HG02623 (cell line): ENCODE measurements around the gene TIMP1.
"Not testable (repeated sequence)": the region's sequence is repeated elsewhere in the genome, so short reads cannot be mapped to it uniquely, and the experiment has no call there.

Experiments
- ATAC-seq: cut with Tn5 transposase; IDR thresholded peaks from one replicate; pipeline ENCODE4 v1.9.1; 2021; ENCODE audit warnings: moderate library complexity; ENCODE audit not compliant: unreplicated experiment

TIMP1 gene

DNA sequence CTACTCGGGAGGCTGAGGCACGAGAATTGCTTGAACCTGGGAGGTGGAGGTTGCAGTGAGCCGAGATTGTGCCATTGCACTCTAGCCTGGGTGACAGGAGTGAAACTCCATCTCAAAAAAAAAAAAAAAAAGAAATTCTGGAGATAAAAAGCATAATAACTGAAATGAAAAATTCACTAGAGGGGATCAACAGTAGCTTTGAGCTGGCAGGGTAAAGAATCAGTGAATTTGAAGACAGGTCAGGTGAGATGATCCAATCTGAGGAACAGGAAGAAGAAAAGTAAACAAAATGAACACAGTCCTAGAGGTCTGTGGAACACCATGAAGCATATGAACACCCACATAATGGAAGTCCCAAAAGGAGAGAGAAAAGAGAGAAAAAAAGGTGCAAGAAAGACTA lies 15.0 kb downstream of the TIMP1 start:
- ATAC-seq: no peak

DNA sequence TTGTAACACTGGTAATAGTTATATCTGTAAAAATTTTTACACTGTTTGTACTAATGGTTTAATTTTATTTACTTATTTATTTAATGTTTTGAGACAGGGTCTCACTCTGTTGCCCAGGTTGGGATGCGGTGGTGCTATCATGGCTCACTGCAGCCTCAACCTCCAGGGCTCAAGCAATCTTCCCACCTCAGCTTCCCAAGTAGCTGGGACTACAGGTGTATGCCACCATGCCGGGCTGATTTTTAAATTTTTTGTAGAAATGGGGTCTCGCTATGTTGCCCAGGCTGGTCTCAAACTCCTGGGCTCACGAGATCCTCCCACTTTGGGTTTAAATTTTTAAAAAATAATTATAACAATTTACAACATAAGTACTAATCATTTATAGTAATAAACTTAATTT lies 20.9 kb downstream of the TIMP1 start:
- not testable (repeated sequence) for ATAC-seq

DNA sequence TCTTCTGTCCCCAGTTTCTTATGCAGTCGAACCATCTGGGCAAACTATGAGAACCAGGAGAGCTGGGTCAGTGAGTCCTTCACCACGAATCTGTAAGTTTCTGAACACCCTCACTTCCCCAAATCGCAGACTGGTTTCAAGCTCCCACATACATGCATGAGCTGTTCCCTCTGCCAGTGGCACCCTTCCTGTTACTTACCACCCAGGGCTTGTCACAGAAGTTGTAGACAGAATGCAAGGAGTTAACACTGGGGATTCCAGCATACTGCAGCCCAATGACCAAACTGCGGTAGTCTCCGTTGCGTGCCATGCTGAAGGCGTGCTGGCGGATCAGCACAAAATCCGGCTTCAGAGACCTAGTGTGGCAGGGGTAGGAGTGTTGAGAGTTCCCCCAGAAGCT lies 22.8 kb downstream of the TIMP1 start:
- no peak for ATAC-seq

DNA sequence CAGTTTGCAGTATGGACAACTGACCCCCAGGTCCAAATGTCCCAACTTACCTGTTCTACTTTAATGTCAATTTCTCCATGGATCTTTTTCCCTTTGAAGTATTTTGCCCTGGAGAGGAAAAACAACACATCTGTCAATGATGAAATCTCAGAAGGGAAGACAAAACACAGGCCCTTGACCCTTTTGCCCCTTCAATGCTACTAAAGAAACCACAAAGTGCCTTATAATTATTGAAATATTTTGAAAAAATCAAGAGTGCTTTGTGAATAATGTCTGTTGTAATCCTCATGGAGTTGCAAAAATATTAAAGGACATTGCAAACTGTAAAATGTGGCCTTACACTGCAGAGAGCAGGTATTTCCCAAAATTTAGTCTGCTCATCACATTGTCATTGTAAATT lies 24.9 kb downstream of the TIMP1 start:
- ATAC-seq: no peak

DNA sequence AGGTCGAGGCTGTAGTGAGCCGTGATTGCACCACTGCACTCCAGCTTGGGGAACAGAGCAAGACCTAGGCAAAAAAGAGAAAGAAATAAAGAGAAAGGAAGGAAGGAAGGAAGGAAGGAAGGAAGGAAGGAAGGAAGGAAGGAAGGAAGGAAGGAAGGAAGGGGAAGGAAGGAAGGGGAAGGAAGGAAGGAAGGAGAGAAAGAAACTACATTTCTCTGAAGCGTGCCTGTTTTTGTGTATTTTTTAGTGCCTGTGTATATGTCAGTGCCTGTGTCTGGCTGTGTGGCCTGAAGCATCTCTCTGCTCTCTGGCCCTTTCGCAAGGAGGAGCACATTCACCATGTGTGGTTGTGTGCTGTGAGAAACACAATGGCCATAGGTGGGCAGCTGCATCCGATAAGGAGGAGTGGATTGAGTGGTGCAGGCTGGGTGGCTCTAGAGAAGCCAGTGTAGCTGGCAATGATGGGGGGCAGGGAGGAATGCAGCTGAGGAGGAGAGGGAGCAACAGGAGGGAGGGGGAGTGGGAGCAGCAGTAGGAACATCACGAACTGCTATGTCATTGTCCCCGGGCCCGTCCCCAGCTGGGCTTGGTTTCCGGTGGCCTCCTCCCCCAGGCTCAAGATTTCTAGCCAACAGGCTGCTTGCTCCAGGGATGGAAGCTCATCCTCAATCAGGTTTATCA lies 26.0 kb downstream of the TIMP1 start:
- ATAC-seq: no peak

DNA sequence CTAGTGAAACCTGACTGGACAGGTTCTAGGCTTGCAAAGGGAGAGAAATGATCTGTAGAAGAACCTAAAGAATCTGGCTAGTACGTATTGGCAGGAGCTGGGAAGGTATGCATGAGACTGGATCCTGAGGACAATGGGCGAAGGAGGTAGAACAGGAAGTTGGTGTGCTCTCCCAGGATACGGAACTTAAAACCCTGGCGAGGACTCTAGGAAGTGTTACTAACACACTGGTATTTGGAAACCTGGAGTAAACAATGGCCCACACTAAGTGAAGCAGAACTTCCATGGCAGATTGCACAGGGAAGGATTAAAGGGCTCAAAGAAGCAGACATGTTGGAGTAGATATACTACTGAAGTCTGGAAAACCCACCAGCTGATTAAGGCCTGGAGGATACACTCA lies 28.3 kb downstream of the TIMP1 start:
- ATAC-seq: no peak

DNA sequence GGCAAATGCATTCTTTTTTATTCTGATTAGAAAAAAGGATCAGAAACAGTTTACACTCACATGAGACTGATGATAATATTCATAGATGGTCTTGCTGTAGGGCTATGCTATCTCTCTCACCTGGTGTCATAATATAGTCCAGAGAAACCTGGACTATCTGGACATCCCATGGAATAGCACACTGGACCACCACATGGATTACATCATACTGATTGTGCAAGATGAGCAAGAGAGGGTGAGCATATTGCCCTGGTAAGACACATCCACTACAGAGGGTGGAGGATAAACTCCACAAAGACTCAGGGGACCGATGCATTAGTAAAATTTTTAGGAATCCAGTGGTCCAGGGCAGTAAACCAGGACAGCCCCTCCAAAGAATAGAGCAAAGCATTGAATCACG lies 29.3 kb downstream of the TIMP1 start:
- ATAC-seq: no peak

DNA sequence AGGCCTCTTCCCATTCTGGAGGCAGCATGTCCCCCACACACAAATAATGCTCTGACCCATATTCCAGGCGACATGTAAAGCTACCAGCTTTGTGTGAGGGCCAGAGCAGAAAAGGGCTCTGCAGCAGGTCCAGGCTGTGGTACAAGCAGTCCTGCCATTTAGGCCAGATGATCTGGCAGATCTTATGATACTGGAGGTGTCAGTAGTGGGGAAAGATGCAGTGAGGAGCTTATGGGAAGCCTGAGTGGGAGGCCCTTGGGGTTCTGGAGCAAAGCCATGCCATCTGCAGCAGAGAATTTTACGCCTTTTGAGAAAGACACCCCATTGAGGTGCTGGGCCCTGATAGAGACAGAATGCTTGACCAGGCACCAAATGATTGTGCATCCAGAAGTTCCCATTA lies 29.7 kb downstream of the TIMP1 start:
- no peak for ATAC-seq

DNA sequence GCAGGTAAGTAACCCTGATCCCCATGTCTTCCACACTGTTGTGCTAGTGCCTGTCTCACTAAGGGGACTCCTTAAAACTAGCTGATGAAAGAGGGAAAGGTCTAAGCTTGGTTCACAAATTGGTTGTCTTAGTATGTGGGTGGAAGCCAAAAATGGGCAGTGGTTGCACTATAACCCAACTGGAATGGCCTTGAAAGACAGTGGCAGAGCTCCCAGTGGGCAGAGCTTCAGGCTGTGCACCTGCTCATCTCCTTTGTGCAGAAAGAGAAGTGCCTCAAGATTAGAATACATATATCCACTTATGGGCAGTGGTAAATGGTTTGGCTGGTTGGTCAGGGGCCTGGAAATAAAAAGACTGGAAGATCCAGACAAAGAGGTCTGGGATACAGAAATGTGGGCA lies 30.2 kb downstream of the TIMP1 start:
- no peak for ATAC-seq

DNA sequence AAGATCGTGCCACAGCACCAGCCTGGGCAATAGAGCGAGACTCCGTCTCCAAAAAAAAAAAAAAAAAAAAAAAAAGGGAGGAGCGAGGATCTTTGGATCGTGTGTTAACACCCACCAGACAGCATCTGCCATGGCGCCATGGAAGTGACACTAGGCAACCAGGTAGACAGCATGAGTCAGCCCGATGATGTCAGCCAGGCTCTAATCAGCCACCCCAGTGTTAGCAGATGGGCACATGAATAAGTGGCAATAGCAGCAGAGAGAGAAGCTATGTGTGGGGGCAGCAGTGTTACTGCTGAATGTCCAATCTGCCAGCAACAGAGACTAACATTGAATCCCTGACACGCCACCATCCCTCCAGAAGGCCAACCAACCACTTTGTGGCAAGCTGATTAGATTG lies 30.8 kb downstream of the TIMP1 start:
- ATAC-seq: no peak

DNA sequence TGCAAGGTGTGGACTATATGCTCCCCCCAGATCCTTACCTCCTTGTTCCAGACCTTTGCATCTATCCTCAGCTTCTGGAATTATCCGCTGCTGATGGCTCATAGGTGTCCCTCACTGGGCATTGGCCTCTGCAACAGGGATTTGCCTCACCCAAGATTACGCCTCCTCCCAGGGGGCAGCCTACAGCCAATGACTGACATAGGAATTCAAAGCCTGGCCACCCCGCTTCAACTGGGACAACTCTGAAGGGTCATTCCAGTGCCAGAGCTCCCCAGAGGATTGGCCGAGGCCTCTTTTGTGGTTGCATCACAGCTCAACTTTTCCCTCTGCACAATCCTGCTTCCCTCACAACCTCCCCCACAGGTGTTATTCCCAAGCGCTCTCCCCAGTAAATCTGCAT lies 32.4 kb downstream of the TIMP1 start:
- ATAC-seq: no peak

DNA sequence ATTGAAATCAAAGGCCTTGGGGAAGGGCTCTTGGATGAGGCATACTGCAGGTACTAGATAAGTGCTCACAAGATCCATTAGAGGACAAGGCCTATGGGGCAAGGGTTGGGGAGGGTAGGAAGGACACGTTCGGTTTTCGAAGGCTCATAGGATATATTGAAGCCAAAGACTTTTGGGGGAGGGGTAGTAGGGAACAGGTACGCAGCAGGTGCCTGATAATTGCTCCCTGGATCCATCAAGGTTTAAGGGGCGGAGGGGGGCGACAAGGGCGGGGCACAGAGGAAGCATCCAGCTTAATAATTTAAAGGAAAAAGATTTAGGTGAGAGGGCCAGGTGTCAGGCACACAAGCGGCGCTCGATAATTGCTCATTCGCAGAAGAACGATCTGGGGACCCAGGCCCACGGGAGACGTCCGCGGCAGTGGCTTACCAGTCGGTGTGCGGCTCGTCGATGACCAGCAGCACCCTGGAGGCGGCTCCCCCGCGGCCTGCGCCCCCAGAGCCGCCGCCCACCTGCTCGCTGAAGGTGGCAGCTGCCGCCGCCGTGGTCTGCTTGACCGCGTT lies 36.8 kb downstream of the TIMP1 start:
- ATAC-seq: no peak

DNA sequence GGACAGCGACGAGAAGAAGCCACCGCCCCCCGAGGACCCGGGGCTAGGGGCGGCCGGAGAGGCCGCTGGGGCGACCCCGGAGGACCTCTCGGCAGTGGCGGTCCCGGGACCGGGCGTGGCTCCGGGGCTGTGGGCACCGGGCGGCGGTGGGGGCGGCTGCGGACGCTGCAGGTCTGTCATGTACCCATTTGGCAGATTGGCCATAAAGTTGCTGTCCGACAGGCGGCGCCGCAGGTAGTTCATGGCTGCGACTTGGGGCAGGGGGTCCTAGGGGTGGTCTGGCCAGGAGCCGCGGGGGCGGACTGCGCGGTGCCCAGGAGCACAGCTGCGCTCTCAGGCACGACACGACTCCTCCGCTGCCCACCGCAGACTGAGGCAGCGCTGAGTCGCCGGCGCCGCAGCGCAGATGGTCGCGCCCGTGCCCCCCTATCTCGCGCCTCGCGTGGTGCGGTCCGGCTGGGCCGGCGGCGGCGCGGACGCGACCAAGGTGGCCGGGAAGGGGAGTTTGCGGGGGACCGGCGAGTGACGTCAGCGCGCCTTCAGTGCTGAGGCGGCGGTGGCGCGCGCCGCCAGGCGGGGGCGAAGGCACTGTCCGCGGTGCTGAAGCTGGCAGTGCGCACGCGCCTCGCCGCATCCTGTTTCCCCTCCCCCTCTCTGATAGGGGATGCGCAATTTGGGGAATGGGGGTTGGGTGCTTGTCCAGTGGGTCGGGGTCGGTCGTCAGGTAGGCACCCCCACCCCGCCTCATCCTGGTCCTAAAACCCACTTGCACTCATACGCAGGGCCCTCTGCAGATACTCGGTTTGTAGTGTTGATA lies 37.5 kb downstream of the TIMP1 start, which contains the start of gene SYN1:
Gene SYN1, minus strand, starts transcription at position 372 of the 817 bp plus-strand sequence. Its CDS starts 129 bp downstream, at position 243.
- peak; percentile 47 for ATAC-seq

DNA sequence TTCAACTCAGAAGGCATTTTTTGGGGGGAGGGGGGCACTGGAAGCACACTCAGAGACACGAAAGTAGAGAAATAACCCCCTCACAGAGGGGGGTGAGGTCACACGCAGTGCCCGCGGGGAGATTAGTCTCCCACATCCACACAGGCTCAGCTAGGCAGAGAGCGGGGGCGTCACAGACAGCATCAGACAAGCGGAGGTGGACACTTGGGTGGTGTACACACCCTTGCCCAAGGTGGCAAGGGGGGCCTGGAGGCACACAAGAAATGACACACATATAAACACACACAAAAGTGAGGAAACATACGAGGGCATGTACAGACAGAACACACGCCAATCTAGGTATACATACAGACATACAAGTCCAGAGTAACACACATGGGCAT lies 38.1 kb downstream of the TIMP1 start:
- no peak for ATAC-seq

DNA sequence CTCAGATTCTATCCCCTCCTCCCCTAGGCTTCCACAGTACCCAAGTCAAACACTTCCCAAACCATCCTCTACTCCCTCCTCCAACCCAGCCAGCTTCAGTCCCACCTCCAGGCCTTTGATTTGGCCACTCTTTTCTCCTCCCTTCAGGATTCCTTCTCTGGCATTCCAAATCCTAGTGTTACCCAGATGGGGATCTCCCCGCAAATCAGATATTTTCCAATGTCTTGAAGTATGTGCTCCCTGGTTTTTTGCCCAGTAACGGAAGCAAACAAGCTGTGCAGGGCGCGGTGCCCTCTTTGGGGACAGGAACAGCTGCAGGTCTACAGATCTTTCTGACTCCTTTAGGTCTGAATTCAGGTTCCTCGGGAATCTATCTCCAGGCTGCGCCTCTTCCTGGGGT lies 39.6 kb downstream of the TIMP1 start:
- no peak for ATAC-seq

DNA sequence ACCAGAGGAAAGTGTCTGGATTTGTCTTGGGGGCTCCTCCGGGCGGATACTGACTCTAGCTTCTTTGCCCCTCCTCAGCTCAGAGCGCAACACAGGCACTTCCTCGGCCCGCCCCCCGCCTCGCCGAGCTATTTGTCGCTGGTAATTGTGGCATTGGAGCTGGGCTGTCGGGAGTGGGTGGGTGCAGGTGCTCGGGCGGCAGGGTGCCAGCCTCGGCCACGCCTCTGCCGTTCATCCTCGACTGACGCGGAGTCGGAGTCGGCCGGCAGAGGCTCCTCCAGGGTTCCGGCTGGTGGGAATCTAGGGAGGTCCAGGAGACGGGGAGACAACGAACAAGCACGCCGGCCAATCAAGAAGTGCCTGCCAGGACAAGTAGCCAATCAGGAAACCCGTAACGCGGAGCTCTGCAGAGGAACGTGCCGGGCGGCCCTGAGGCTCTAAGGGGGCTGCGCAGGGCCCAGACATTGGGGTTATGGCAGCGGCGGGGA lies 41.3 kb downstream of the TIMP1 start:
- no peak for ATAC-seq

DNA sequence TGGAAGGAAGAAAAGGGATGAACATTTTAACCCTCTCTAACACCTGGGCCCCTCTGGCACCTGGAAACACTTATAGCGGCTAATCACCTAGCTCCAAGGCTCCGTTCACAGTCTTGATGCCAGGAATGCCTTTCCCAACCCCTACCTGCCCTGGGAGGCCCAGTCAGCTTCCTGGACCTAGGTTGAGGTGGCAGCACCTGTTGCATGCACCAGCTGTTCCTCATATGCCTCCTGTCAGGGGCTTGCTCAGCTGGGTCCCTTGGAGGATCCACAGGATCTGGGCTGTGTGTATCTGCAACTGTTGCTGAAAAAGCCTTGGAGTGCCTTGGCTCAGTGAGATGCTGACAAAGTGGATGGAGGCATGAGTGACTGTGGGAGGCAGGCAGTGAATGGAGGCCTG lies 43.1 kb downstream of the TIMP1 start:
- no peak for ATAC-seq

DNA sequence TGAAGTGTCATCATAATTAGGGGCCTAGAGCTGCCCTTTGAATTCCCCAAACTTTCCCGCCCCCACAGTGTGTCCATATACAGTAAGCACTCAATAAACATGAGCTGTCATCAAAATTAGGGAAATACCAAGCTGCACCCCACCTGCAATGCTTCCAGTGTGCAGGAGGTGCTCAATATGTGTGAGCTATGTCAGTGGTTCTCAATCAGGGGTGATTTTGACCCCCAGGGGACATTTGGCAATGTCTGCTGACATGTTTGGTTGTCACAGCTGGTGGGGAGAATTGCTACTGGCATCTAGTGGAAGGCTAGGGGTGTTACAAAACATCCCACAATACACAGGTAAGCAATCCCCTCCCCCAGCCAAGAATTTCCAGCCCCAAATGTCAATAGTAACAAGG lies 46.7 kb downstream of the TIMP1 start:
- ATAC-seq: no peak

DNA sequence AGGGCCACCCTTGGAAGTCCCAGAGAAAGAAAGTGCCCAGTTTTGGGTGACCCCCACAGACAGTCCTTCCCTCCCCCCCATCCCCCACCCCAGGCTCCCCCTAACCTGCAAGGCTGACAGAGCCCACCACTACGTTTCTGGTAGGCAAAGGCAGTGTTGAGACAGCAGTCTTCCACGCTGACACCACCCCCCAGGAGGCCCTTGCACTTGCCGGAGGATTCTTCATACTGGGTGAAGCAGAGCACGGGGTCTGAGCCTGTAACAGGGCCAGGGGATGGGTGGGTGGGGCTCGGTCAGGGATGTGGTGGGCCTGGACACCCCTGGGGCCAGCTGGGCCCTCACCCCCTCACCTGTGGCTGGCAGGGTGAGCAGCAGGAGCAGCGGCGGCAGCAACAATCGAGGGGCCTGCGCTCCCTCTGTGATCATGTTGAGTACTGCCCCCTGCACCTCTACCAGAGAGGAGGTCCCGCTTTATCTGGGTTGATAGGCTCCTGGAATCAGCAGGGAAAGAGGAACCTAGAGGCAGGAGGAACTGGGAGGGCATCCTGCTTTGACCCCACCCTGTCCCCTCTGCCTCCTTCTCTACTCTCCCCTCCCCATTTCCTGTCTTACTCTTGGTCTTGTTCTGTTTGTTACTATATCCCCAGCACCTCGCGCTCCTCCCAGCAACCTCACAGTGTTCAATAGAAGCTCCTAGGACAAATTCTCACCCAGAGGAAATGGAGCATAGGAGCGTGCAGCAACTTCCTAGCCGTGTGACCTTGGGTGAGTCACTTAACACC lies 47.4 kb downstream of the TIMP1 start, which contains the start of gene CFP:
Gene CFP, minus strand, starts transcription at position 512 of the 782 bp plus-strand sequence. Its CDS starts 86 bp downstream, at position 426.
- no peak for ATAC-seq

DNA sequence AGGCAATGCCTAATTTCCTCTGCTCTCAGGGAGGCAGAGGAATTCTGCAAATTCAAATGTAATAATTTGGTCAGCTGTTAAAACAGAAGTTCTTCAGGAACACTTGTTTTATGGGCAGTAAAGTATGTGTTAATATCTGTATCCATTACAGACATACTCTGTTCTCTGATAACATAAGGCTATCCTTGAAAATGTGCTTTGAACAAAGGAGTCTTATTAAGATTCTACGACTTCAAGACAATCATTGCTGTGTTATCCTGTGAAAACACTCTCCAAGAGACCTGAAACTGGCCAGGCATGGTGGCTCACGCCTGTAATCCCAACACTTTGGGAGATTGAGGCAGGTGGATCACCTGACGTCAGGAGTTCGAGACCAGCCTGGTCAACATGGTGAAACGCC lies 49.4 kb downstream of the TIMP1 start:
- no peak for ATAC-seq

DNA sequence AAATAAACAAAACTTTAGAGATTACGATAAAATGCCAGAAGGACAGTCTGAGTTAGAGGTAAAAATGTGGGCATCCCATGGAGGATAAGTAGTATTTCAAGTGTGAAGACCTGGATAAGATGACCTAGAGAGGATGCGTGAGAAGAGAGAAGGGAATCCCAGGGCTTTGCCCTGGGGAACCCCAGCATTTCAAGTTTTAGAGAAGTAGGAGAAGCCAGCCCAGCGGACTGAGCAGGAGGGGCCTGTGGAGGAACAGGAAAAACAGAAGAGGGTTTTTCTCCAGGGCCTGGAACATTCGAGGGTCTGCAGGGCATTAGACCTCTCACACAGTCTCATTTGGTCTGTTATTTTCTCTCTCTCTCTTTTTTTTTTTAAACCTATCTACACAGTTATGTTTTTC lies 50.4 kb downstream of the TIMP1 start:
- no peak for ATAC-seq
